ENCODE data around the gene EIF5A.

Gene EIF5A

DNA sequence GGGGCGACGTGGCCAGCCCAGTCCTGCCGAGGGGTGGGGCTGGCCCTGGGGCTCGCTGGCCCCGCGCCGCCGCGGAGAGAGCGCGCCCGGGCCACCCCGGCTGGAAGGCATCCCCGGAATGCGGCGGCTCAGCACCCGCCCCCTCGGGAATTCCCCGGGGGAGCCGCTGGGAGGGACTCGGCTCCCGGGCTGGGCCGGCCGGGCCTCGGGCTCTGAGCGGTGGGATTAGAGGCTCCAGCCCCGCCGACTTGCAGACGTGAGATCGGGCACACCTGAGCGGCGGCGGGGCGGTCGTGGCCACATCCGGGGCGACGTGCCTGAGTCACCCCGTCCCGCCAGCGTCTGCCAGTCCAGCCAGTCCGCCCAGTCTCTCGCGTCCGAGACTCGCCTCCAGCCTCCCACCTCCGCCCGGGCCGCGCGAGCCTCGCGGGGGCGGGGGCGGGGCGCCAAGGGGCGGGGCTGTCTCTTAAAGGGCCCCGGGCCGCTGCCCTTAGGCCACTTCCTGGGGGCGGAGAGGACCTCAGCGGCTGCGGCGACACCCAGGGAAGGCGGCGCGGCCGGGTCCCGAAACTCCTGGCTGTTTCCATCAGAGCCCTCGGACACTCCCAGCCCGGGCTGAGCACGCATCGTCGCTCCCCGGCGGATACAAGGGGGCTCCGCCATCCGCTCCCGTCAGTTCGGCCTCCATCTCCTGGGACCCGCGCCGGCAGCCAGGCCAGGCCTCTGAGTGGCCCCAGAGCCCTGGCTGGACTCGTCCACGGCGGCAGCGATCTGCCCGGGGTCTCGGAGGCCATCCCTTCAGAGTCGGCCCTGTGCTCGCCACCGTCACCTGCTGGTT is 44.5 kb downstream of the EIF5A start, which contains the start of gene KCTD11:
KCTD11 (plus strand) TSS at position 498 of the 838 bp plus-strand sequence.
- Mint-ChIP-seq H3K4me3 (peak within 1 kb of the TSS; percentile 90), H3K9me3 (no peaks in the 10 kb centered on the region), H3K36me3 (ENCODE audit: insufficient read depth) (peaks cover 25% of the 10 kb centered on the region), H3K27me3 (no peaks in the 10 kb centered on the region), H3K27ac (ENCODE audit: low read depth) (peak within 1 kb of the TSS; percentile 96), H3K4me1 (peaks cover 68% of the 10 kb centered on the region)
- DNase-seq (ENCODE audit: low spot score in 2 of 2) (peak; percentile 44 to 69), ATAC-seq (replicated peaks; ENCODE audit: extremely low read depth, poor library complexity, severe bottlenecking) (peak; percentile 50)

DNA sequence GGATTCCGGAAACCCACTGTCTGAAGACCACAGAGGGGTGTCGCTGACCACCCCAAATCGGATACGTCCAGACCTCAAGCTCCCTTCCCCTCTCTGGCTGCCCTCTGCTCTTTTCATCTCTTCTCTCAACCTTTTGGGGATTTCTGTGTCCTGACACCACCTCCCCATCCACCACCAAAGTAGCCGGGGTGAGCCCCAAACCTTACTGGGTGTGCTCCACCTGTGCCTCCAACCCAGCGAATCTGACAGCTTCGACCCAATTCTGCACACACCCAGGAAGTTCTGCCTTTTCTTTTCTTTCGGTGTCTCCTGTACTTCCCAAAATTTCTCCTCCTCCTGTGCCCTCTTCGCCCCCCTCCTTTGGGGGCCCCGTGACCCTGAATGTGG is 45.1 kb downstream of the EIF5A start:
- Mint-ChIP-seq H3K9me3 (no peaks in the 10 kb centered on the region), H3K36me3 (ENCODE audit: insufficient read depth) (peaks cover 20% of the 10 kb centered on the region), H3K27me3 (no peaks in the 10 kb centered on the region), H3K4me3 (peak overlapping the region; percentile 90), H3K27ac (ENCODE audit: low read depth) (peak overlapping the region; percentile 96), H3K4me1 (peaks cover 63% of the 10 kb centered on the region)
- DNase-seq (ENCODE audit: low spot score in 2 of 2) (no peak), ATAC-seq (replicated peaks; ENCODE audit: extremely low read depth, poor library complexity, severe bottlenecking) (no peak)

DNA sequence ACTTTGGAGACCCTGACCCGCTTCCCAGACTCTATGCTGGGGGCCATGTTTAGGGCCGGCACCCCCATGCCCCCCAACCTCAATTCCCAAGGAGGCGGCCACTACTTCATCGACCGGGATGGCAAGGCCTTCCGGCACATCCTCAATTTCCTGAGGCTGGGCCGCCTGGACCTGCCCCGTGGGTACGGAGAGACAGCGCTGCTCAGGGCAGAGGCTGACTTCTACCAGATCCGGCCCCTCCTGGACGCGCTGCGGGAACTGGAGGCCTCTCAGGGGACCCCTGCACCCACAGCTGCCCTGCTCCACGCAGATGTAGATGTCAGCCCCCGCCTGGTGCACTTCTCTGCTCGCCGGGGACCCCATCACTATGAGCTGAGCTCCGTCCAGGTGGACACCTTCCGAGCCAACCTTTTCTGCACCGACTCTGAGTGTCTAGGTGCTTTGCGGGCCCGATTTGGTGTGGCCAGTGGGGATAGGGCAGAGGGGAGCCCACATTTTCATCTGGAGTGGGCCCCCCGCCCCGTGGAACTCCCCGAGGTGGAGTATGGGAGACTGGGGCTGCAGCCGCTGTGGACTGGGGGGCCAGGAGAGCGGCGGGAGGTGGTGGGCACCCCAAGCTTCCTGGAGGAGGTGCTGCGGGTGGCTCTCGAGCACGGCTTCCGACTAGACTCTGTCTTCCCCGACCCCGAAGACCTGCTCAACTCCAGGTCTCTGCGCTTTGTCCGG is 45.6 kb downstream of the EIF5A start:
- ATAC-seq (replicated peaks; ENCODE audit: extremely low read depth, poor library complexity, severe bottlenecking) (no peak), DNase-seq (ENCODE audit: low spot score in 2 of 2) (no peak)
- Mint-ChIP-seq H3K4me1 (peaks cover 61% of the 10 kb centered on the region), H3K9me3 (no peaks in the 10 kb centered on the region), H3K27ac (ENCODE audit: low read depth) (peak overlapping the region; percentile 96), H3K36me3 (ENCODE audit: insufficient read depth) (peaks cover 19% of the 10 kb centered on the region), H3K4me3 (peak overlapping the region; percentile 90), H3K27me3 (no peaks in the 10 kb centered on the region)

DNA sequence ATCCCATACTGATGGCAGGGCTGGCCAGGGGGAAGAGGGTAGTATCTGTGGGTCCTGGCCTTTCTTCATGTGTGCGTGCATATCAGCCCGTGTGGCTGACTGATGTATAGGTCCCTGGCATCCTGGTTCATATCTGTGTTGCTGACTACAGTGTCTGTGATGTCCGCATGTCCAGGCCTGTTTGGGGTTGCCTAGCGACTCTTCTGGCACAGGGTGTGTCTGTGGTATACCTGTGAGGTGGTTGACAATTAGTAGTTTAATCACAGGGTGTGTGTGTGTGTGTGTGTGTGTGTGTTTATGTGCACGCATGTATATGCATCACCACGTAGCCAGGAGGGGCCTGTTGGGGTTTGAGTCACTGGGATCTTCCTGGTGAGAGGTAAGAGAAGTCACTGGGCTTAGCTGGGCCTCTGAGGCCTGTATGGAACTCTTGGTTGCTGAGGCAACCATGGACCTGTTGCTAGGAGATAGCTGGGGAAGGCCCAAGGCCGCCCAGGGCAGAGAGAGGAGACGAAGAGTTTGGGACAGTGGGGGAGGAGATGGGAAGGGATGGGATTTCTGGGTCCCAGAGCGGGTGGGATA is 46.9 kb downstream of the EIF5A start:
- peaks cover 48% of the 10 kb centered on the region for H3K4me1 Mint-ChIP-seq
- ATAC-seq (replicated peaks; ENCODE audit: extremely low read depth, poor library complexity, severe bottlenecking) (no peak), DNase-seq (ENCODE audit: low spot score in 2 of 2) (no peak)
- H3K36me3 Mint-ChIP-seq (ENCODE audit: insufficient read depth), result peaks cover 15% of the 10 kb centered on the region
- H3K9me3 Mint-ChIP-seq, result no peaks in the 10 kb centered on the region
- no peak overlapping the region for H3K4me3 Mint-ChIP-seq
- no peaks in the 10 kb centered on the region for H3K27me3 Mint-ChIP-seq
- H3K27ac Mint-ChIP-seq (ENCODE audit: low read depth), result peak overlapping the region; percentile 74

DNA sequence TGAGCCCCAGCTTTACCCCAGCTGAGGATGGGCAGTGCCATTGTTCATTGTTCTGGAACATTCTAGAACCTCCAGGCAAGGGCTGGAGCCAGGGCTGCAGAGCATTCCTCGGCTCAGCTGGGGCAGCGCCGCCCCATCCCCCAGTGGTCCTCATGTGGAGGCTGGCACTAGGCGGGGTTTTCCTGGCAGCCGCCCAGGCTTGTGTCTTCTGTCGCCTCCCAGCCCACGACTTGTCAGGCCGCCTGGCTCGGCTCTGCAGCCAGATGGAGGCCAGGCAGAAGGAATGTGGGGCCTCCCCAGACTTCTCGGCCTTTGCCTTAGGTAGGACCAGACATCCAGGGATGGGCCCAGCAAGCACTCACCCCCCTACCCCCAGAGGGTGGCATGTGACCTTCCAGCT is 47.6 kb downstream of the EIF5A start, which contains the start of gene TMEM95:
TMEM95 (plus strand) TSS at position 104 of the 400 bp plus-strand sequence; CDS start at position 153, 49 bp downstream.
- H3K4me1 Mint-ChIP-seq, result peaks cover 42% of the 10 kb centered on the region
- no peak for DNase-seq (ENCODE audit: low spot score in 2 of 2)
- ATAC-seq (replicated peaks; ENCODE audit: extremely low read depth, poor library complexity, severe bottlenecking), result no peak
- no peaks in the 10 kb centered on the region for H3K27me3 Mint-ChIP-seq
- peaks cover 13% of the 10 kb centered on the region for H3K36me3 Mint-ChIP-seq (ENCODE audit: insufficient read depth)
- H3K27ac Mint-ChIP-seq (ENCODE audit: low read depth), result peak within 1 kb of the TSS; percentile 74
- H3K9me3 Mint-ChIP-seq, result no peaks in the 10 kb centered on the region
- no peak within 1 kb of the TSS for H3K4me3 Mint-ChIP-seq

DNA sequence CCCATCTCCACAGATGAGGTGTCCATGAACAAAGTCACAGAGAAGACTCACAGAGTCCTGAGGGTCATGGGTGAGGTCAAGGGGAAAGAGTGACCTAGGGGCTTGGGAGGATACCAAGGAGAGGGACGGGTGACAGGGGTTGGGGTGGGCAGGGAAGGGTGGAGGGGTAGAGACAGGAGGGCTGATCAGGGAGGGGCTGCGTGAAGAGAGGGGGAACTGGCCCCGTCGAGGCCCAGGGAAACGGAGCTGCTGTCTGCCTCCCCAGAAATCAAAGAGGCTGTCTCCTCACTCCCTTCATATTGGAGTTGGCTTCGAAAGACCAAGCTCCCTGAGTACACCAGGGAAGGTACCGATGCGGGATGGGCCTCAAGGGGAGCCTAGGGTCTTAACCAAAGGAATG is 48.1 kb downstream of the EIF5A start:
- peaks cover 37% of the 10 kb centered on the region for H3K4me1 Mint-ChIP-seq
- ATAC-seq (replicated peaks; ENCODE audit: extremely low read depth, poor library complexity, severe bottlenecking), result no peak
- no peak overlapping the region for H3K27ac Mint-ChIP-seq (ENCODE audit: low read depth)
- H3K9me3 Mint-ChIP-seq, result no peaks in the 10 kb centered on the region
- no peaks in the 10 kb centered on the region for H3K27me3 Mint-ChIP-seq
- H3K4me3 Mint-ChIP-seq, result no peak overlapping the region
- H3K36me3 Mint-ChIP-seq (ENCODE audit: insufficient read depth), result peaks cover 13% of the 10 kb centered on the region
- no peak for DNase-seq (ENCODE audit: low spot score in 2 of 2)

DNA sequence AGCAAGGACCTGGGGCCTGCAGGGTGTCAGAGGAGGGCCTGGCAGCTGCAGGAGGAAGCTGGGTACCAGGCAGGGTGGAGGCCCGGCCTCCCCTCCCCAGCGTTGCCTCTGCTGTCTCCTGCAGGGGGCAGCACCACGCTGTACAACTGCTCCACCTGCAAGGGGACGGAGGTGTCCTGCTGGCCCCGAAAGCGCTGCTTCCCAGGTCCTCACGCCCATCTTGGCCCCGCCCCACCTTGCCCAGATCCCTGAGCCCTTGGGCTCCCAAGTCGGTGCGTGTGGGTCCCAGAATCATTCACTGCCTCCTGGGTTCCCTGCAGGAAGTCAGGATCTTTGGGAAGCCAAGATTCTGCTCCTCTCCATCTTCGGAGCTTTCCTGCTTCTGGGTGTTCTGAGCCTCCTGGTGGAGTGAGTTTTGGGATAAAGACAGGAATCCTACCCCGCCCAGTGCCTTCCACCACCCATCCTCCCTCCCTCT is 48.7 kb downstream of the EIF5A start:
- peak; percentile 71 to 75 for DNase-seq (ENCODE audit: low spot score in 2 of 2)
- Mint-ChIP-seq H3K27ac (ENCODE audit: low read depth) (no peak overlapping the region), H3K9me3 (no peaks in the 10 kb centered on the region), H3K36me3 (ENCODE audit: insufficient read depth) (peaks cover 11% of the 10 kb centered on the region), H3K4me1 (peaks cover 34% of the 10 kb centered on the region), H3K4me3 (no peak overlapping the region), H3K27me3 (no peaks in the 10 kb centered on the region)
- peak; percentile 61 for ATAC-seq (replicated peaks; ENCODE audit: extremely low read depth, poor library complexity, severe bottlenecking)

DNA sequence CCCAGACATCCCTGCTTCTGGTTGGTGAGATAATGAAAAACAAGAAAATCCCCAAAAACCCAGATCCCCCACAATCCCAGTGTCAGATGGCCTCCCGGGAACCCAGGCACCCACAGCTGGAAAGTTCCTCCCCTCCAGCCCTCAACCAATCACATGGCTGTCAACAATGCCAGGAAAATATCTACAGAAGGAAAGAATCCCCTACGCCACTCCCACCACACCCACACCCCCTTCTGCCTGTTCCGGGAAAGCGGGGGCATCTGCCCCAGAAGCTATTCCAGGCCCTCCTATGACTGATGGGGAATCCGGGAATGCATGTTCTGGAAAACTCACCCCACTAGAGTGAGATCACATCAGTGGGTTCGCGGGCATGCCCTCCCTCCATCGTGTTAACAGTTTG is 49.3 kb downstream of the EIF5A start:
- no peaks in the 10 kb centered on the region for H3K9me3 Mint-ChIP-seq
- no peak overlapping the region for H3K27ac Mint-ChIP-seq (ENCODE audit: low read depth)
- no peak overlapping the region for H3K4me3 Mint-ChIP-seq

DNA sequence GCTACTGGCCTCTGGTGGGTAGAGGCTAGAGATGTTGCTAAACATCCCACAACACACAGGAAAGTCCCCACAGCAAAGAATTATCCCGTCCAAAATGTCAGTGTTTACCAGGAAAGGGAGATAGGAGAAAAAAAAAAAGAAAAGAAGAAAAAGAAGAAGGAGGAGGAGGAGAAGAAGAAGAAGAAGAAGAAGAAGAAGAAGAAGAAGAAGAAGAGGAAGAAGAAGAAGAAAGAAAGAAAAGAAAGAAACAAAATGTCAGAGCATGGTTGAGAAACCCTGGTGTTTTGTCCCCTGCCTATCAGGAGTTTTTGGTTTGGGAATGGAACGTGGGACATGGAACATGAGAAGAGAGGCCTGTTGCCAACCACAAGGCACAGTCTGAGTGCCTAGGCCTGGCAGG is 50.0 kb downstream of the EIF5A start:
- Mint-ChIP-seq H3K27ac (ENCODE audit: low read depth) (no peak overlapping the region), H3K27me3 (peaks cover 12% of the 10 kb centered on the region), H3K4me1 (peaks cover 29% of the 10 kb centered on the region), H3K36me3 (ENCODE audit: insufficient read depth) (peaks cover 7% of the 10 kb centered on the region), H3K4me3 (no peak overlapping the region), H3K9me3 (no peaks in the 10 kb centered on the region)
- ATAC-seq (replicated peaks; ENCODE audit: extremely low read depth, poor library complexity, severe bottlenecking) (no peak), DNase-seq (ENCODE audit: low spot score in 2 of 2) (no peak)

More for the DNA sequence above, 49.3 kb downstream of the EIF5A start:
- DNase-seq (ENCODE audit: low spot score in 2 of 2) (no peak), ATAC-seq (replicated peaks; ENCODE audit: extremely low read depth, poor library complexity, severe bottlenecking) (no peak)
- Mint-ChIP-seq H3K36me3 (ENCODE audit: insufficient read depth) (peaks cover 8% of the 10 kb centered on the region), H3K4me1 (peaks cover 31% of the 10 kb centered on the region), H3K27me3 (peaks cover 6% of the 10 kb centered on the region)

DNA sequence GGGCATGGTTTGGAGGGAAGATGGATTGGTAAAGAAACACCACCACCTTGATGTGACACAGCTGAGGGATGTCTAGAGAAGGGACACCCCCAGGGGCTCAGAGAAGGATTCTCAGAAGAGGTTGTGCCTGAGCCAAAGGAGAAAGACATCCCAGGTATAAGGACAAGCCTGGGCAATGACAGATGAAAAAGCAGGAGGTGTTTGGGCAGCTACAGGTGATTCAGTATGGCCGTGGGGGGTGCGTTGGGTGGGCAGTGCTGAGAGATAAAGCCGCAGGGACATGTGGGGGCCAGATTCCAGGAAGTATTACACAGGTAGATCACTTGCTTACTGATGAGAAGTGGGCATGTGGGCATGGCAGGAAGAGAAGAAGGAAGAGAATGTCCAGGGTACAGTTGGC is 54.5 kb downstream of the EIF5A start:
- H3K36me3 Mint-ChIP-seq (ENCODE audit: insufficient read depth), result peaks cover 2% of the 10 kb centered on the region
- H3K4me1 Mint-ChIP-seq, result no peaks in the 10 kb centered on the region
- H3K27me3 Mint-ChIP-seq, result peaks cover 12% of the 10 kb centered on the region
- H3K4me3 Mint-ChIP-seq, result no peak overlapping the region
- no peaks in the 10 kb centered on the region for H3K9me3 Mint-ChIP-seq
- DNase-seq (ENCODE audit: low spot score in 2 of 2), result no peak
- no peak overlapping the region for H3K27ac Mint-ChIP-seq (ENCODE audit: low read depth)
- ATAC-seq (replicated peaks; ENCODE audit: extremely low read depth, poor library complexity, severe bottlenecking), result no peak

Measured in central memory CD8-positive, alpha-beta T cell (primary cell).